Neural crest cell (in vitro differentiated cells): ENCODE data around the gene DECR2. TPM values are rescaled to one million over a fixed set of nuclear protein-coding genes. Genes with fewer than 3 reads are reported as not detected.

Experiments
- DNase-seq: peaks from one replicate; pipeline ENCODE4 v3.0.0; 2021; ENCODE audit warnings: low read depth, mixed read lengths, low spot score
- H3K27ac Mint-ChIP-seq: one replicate; pipeline ENCODE4 v1.8.0; 2021; ENCODE audit warnings: mild to moderate bottlenecking, mixed read lengths; ENCODE audit not compliant: unreplicated experiment
- H3K27me3 Mint-ChIP-seq: 2 replicates; pipeline ENCODE4 v1.8.0; 2021; ENCODE audit warnings: low read depth, mild to moderate bottlenecking, mixed read lengths
- H3K36me3 Mint-ChIP-seq: 2 replicates; pipeline ENCODE4 v1.8.0; 2021; ENCODE audit warnings: low read depth, mild to moderate bottlenecking, mixed read lengths
- H3K4me1 Mint-ChIP-seq: 2 replicates; pipeline ENCODE4 v1.8.0; 2021; ENCODE audit warnings: mixed read lengths
- H3K4me3 Mint-ChIP-seq: one replicate; pipeline ENCODE4 v1.8.0; 2021; ENCODE audit warnings: mild to moderate bottlenecking, mixed read lengths
- H3K9me3 Mint-ChIP-seq: 2 replicates; pipeline ENCODE4 v1.8.0; 2021; ENCODE audit warnings: mixed read lengths
- CTCF ChIP-seq: fragments of 200-600 bp; sonication (generic); conservative IDR thresholded peaks from 2 replicates; pipeline ENCODE4 v1.5.0; 2021; ENCODE audit warnings: antibody characterized with exemption, mild to moderate bottlenecking
- total RNA-seq: library from RNA; stranded (reverse); gene quantifications from 2 replicates; pipeline ENCODE4 v1.2.1, GENCODE V29; 2021

The DECR2 gene
- total RNA-seq, 1 donor from 2014 or later, result 22.4 TPM

GRCh38 chr16:397736-398332, 3.9 kb upstream of the DECR2 start:
- Mint-ChIP-seq H3K4me3 (peak overlapping the region; percentile 86), H3K27me3 (peaks cover 6% of the 10 kb centered on the region), H3K4me1 (peaks cover 21% of the 10 kb centered on the region), H3K27ac (peak overlapping the region; percentile 50), H3K9me3 (no peaks in the 10 kb centered on the region), H3K36me3 (no peaks in the 10 kb centered on the region)
- peak; percentile 58 for TF ChIP-seq CTCF
- DNase-seq, result peak; percentile 73

GRCh38 chr16:398561-399339, 2.9 kb upstream of the DECR2 start:
- Mint-ChIP-seq H3K4me3 (peak overlapping the region; percentile 86), H3K27ac (peak overlapping the region; percentile 50), H3K36me3 (no peaks in the 10 kb centered on the region), H3K27me3 (peaks cover 6% of the 10 kb centered on the region), H3K4me1 (peaks cover 21% of the 10 kb centered on the region), H3K9me3 (no peaks in the 10 kb centered on the region)
- DNase-seq, result no peak
- TF ChIP-seq CTCF, result no peak

- Mint-ChIP-seq H3K9me3 (no peaks in the 10 kb centered on the region), H3K27me3 (peaks cover 6% of the 10 kb centered on the region), H3K36me3 (no peaks in the 10 kb centered on the region), H3K4me3 (peak overlapping the region; percentile 86), H3K4me1 (peaks cover 21% of the 10 kb centered on the region), H3K27ac (peak overlapping the region; percentile 43)
- no peak for TF ChIP-seq CTCF
- DNase-seq, result no peak
These were observed 2.2 kb upstream of the DECR2 start for GRCh38 chr16:399340-400019.

GRCh38 chr16:400061-400591, 1.6 kb upstream of the DECR2 start:
- H3K36me3 Mint-ChIP-seq, result no peaks in the 10 kb centered on the region
- H3K4me1 Mint-ChIP-seq, result peaks cover 21% of the 10 kb centered on the region
- peak overlapping the region; percentile 86 for H3K4me3 Mint-ChIP-seq
- H3K9me3 Mint-ChIP-seq, result no peaks in the 10 kb centered on the region
- peaks cover 6% of the 10 kb centered on the region for H3K27me3 Mint-ChIP-seq
- no peak for DNase-seq
- no peak overlapping the region for H3K27ac Mint-ChIP-seq
- TF ChIP-seq CTCF, result no peak

GRCh38 chr16:404971-405486, 3.3 kb downstream of the DECR2 start:
- no peaks in the 10 kb centered on the region for H3K27me3 Mint-ChIP-seq
- no peaks in the 10 kb centered on the region for H3K9me3 Mint-ChIP-seq
- no peak for TF ChIP-seq CTCF
- H3K36me3 Mint-ChIP-seq, result no peaks in the 10 kb centered on the region
- H3K4me3 Mint-ChIP-seq, result peak overlapping the region; percentile 52
- DNase-seq, result no peak
- H3K27ac Mint-ChIP-seq, result no peak overlapping the region
- H3K4me1 Mint-ChIP-seq, result no peaks in the 10 kb centered on the region
